GM12878 (cell line): ENCODE results near the gene MMD.

ENCODE experiments used
- BHLHE40 ChIP-seq, 2 experiments: fragments of 450-650 bp in 1 of 2; IDR thresholded peaks; 2 replicates each; pipeline ENCODE4 v1.6.1; 2011 to 2017; ENCODE audit warnings: low read depth in 2 of 2, borderline replicate concordance in 1 of 2, improper control_type of control experiment in 1 of 2, low read length in 1 of 2, mild to moderate bottlenecking in 1 of 2
- ESRRA ChIP-seq: IDR thresholded peaks from 2 replicates; pipeline ENCODE4 v1.6.1; 2012; ENCODE audit warnings: mild to moderate bottlenecking, low read length, improper control_type of control experiment
- EZH2 ChIP-seq: IDR thresholded peaks from 2 replicates; pipeline ENCODE4 v1.6.1; 2012; ENCODE audit warnings: low read depth, mild to moderate bottlenecking, control low read depth, inconsistent platforms, low read length, borderline replicate concordance; ENCODE audit not compliant: control insufficient read depth
- GABPA ChIP-seq: IDR thresholded peaks from 2 replicates; pipeline ENCODE4 v1.6.1; 2014; ENCODE audit warnings: antibody characterized with exemption, low read depth, mild to moderate bottlenecking, inconsistent platforms
- MXI1 ChIP-seq: fragments of 150-350 bp; IDR thresholded peaks from 2 replicates; pipeline ENCODE4 v1.6.1; 2011; ENCODE audit warnings: low read depth, mild to moderate bottlenecking, inconsistent platforms, low read length, improper control_type of control experiment
- NR2C2 ChIP-seq: IDR thresholded peaks from 2 replicates; pipeline ENCODE4 v1.6.1; 2011; ENCODE audit warnings: borderline replicate concordance, low read depth; ENCODE audit not compliant: control insufficient read depth, insufficient read length
- RFX5 ChIP-seq: IDR thresholded peaks from 2 replicates; pipeline ENCODE4 v1.6.1; 2011; ENCODE audit warnings: low read depth, low read length, improper control_type of control experiment
- SMC3 ChIP-seq: IDR thresholded peaks from 2 replicates; pipeline ENCODE4 v1.6.1; 2011; ENCODE audit warnings: low read length, improper control_type of control experiment, borderline replicate concordance
- TCF12 ChIP-seq: IDR thresholded peaks from 2 replicates; pipeline ENCODE4 v1.6.1; 2011; ENCODE audit warnings: low read depth, mild to moderate bottlenecking, low read length
- TCF7 ChIP-seq: IDR thresholded peaks from 2 replicates; pipeline ENCODE4 v1.6.1; 2014; ENCODE audit warnings: antibody characterized with exemption, borderline replicate concordance
- TF ChIP-seq, protein P1 (sequence below), 3 experiments: IDR thresholded peaks in 2 of 3; conservative IDR thresholded peaks in 1 of 3; 2 replicates each; pipeline ENCODE4 v1.5.1; 2011; ENCODE audit warnings: low read depth in 3 of 3, low read length in 3 of 3, mild to moderate bottlenecking in 3 of 3, control low read depth in 2 of 3, moderate library complexity in 2 of 3, inconsistent platforms in 1 of 3, mixed read lengths in 1 of 3; ENCODE audit not compliant: control insufficient read depth in 2 of 3, insufficient read depth in 1 of 3; ENCODE audit errors: extremely low read depth in 1 of 3
- TF ChIP-seq, protein P2 (sequence below): fragments of 150-350 bp; IDR thresholded peaks from 2 replicates; pipeline ENCODE4 v1.6.1; 2016; ENCODE audit warnings: low read depth, low read length
- TF ChIP-seq, protein P3 (sequence below): IDR thresholded peaks from 2 replicates; pipeline ENCODE4 v1.6.1; 2011; ENCODE audit warnings: low read depth, low read length, improper control_type of control experiment, borderline replicate concordance

DNA sequence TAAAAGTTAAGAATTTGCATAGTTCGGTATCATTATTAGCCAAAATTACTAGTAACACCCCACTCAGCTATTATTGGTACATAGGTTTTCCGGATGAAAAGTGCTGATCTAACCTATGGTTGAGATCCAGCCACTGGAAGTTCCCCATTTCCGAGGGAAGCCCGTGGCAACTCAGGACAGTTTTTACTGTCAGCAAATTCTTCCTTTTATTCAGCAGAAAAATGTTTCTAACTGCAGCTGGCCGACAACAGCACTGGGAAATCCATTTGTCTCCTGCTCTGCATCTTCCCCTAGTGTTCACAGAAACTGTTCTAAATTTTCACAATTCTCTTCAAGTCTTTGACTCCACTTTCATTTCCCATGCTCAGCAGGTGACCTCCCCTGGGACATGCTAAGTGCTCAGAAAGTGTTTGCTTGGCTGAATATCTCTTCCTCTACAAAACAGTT lies 15.5 kb upstream of the MMD start:
- TF ChIP-seq, protein P1, sequence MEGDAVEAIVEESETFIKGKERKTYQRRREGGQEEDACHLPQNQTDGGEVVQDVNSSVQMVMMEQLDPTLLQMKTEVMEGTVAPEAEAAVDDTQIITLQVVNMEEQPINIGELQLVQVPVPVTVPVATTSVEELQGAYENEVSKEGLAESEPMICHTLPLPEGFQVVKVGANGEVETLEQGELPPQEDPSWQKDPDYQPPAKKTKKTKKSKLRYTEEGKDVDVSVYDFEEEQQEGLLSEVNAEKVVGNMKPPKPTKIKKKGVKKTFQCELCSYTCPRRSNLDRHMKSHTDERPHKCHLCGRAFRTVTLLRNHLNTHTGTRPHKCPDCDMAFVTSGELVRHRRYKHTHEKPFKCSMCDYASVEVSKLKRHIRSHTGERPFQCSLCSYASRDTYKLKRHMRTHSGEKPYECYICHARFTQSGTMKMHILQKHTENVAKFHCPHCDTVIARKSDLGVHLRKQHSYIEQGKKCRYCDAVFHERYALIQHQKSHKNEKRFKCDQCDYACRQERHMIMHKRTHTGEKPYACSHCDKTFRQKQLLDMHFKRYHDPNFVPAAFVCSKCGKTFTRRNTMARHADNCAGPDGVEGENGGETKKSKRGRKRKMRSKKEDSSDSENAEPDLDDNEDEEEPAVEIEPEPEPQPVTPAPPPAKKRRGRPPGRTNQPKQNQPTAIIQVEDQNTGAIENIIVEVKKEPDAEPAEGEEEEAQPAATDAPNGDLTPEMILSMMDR (IDR thresholded peaks at IDR 0.05 in 2 of 3, conservative IDR thresholded peaks at IDR 0.05 in 1 of 3; ENCODE audit: control insufficient read depth in 2 of 3, extremely low read depth in 1 of 3, insufficient read depth in 1 of 3, low read depth in 3 of 3, low read length in 3 of 3) = no peak
- TF ChIP-seq ESRRA (no peak), RFX5 (no peak), SMC3 (peak; percentile 24; the same call in 1 of the 2 replicates), TCF12 (peak; percentile 78; the same call in 1 of the 2 replicates), TCF7 (no peak; the same call in 1 of the 2 replicates), GABPA (no peak), NR2C2 (no peak), EZH2 (no peak), MXI1 (peak; percentile 23; the same call in 1 of the 2 replicates), BHLHE40 (IDR thresholded peaks at IDR 0.05; ENCODE audit: borderline replicate concordance in 1 of 2, low read depth in 2 of 2, low read length in 1 of 2) (peak; percentile 75 to 77)
- TF ChIP-seq, protein P2, sequence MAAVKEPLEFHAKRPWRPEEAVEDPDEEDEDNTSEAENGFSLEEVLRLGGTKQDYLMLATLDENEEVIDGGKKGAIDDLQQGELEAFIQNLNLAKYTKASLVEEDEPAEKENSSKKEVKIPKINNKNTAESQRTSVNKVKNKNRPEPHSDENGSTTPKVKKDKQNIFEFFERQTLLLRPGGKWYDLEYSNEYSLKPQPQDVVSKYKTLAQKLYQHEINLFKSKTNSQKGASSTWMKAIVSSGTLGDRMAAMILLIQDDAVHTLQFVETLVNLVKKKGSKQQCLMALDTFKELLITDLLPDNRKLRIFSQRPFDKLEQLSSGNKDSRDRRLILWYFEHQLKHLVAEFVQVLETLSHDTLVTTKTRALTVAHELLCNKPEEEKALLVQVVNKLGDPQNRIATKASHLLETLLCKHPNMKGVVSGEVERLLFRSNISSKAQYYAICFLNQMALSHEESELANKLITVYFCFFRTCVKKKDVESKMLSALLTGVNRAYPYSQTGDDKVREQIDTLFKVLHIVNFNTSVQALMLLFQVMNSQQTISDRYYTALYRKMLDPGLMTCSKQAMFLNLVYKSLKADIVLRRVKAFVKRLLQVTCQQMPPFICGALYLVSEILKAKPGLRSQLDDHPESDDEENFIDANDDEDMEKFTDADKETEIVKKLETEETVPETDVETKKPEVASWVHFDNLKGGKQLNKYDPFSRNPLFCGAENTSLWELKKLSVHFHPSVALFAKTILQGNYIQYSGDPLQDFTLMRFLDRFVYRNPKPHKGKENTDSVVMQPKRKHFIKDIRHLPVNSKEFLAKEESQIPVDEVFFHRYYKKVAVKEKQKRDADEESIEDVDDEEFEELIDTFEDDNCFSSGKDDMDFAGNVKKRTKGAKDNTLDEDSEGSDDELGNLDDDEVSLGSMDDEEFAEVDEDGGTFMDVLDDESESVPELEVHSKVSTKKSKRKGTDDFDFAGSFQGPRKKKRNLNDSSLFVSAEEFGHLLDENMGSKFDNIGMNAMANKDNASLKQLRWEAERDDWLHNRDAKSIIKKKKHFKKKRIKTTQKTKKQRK = no peak
- TF ChIP-seq, protein P3, sequence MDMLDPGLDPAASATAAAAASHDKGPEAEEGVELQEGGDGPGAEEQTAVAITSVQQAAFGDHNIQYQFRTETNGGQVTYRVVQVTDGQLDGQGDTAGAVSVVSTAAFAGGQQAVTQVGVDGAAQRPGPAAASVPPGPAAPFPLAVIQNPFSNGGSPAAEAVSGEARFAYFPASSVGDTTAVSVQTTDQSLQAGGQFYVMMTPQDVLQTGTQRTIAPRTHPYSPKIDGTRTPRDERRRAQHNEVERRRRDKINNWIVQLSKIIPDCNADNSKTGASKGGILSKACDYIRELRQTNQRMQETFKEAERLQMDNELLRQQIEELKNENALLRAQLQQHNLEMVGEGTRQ = no peak
